NT2/D1 (cell line): ENCODE measurements around the gene CCDC3.

Experiments used
- SUZ12 ChIP-seq: IDR thresholded peaks from 2 replicates; pipeline ENCODE4 v1.6.1; 2011; ENCODE audit not compliant: insufficient read length, insufficient read depth; ENCODE audit errors: extremely low read depth
- YY1 ChIP-seq: IDR thresholded peaks from 2 replicates; pipeline ENCODE4 v1.6.1; 2011; ENCODE audit not compliant: insufficient read length, insufficient read depth
- ZNF274 ChIP-seq: IDR thresholded peaks from 2 replicates; pipeline ENCODE4 v1.6.1; 2011; ENCODE audit warnings: mild to moderate bottlenecking, low read depth, low read length

GRCh38 chr10:12962556-12962955 is 39.0 kb downstream of the CCDC3 start:
- no peak for TF ChIP-seq ZNF274
- no peak for TF ChIP-seq YY1
- no peak for TF ChIP-seq SUZ12
